Keratinocyte (primary cell): ENCODE data around the gene RPS25.
A peak's percentile ranks its signal among the peaks of the same experiment; 100 is the strongest.

Experiments
- CTCF ChIP-seq, 3 experiments: IDR thresholded peaks in 1 of 3; conservative IDR thresholded peaks in 1 of 3; optimal IDR thresholded peaks in 1 of 3; 2 replicates in 2 of 3; 3 replicates in 1 of 3; pipeline versions ENCODE3 to v1.5.1; 2011; ENCODE audit warnings: low read length in 3 of 3, mild to moderate bottlenecking in 3 of 3, moderate library complexity in 2 of 3, control low read depth in 1 of 3, inconsistent platforms in 1 of 3; ENCODE audit not compliant: insufficient read depth in 2 of 3; ENCODE audit errors: extremely low read depth in 1 of 3
- EZH2 ChIP-seq: IDR thresholded peaks from one replicate; pipeline ENCODE4 v1.6.1; 2012; ENCODE audit warnings: inconsistent platforms, mild to moderate bottlenecking, low read length, moderate library complexity

- TF ChIP-seq CTCF (optimal IDR thresholded peaks at IDR 0.05 in 1 of 3, IDR thresholded peaks at IDR 0.05 in 1 of 3, conservative IDR thresholded peaks at IDR 0.05 in 1 of 3; ENCODE audit: extremely low read depth in 1 of 3, insufficient read depth in 2 of 3, low read length in 3 of 3): peak; percentile 91 to 95 (median 92)
- TF ChIP-seq EZH2: no peak
These were observed 12.3 kb upstream of the RPS25 start, which contains the start of gene SLC37A4 for GRCh38 chr11:119030329-119031047.
